Spleen (tissue), 13 donors: ENCODE measurements around the gene OMP. TPM values are rescaled to one million over a fixed set of nuclear protein-coding genes. Genes with fewer than 3 reads are reported as not detected.
A peak's percentile ranks its signal among the peaks of the same experiment; 100 is the strongest.

Experiments used
- DNase-seq: peaks from one replicate; pipeline ENCODE4 v3.0.0-alpha.2; 2020
- H3K27ac ChIP-seq, 8 donors: fragments of 200-600 bp; sonication (generic) in 7 of 8; 1 replicate in 4 of 8; 2 replicates in 4 of 8; pipeline versions ENCODE4 v1.5.0 to v1.8.0; 2016 to 2021; ENCODE audit warnings: inconsistent platforms in 4 of 8, mild to moderate bottlenecking in 4 of 8, moderate library complexity in 1 of 8
- H3K27me3 ChIP-seq, 7 donors: fragments of 200-600 bp; sonication (generic) in 6 of 7; replicated peaks in 1 of 7; 1 replicate in 4 of 7; 2 replicates in 3 of 7; pipeline versions ENCODE4 v1.5.0 to v1.8.0; 2016 to 2021; ENCODE audit warnings: inconsistent platforms in 3 of 7, mild to moderate bottlenecking in 1 of 7
- H3K36me3 ChIP-seq, 6 donors: fragments of 200-600 bp; sonication (generic) in 5 of 6; 1 replicate in 4 of 6; 2 replicates in 2 of 6; pipeline versions ENCODE4 v1.5.0 to v1.8.0; 2016 to 2021; ENCODE audit warnings: inconsistent platforms in 2 of 6
- H3K4me1 ChIP-seq, 6 donors: fragments of 200-600 bp; sonication (generic) in 5 of 6; 1 replicate in 3 of 6; 2 replicates in 3 of 6; pipeline versions ENCODE4 v1.5.0 to v1.8.0; 2016 to 2021; ENCODE audit warnings: inconsistent platforms in 3 of 6
- H3K4me3 ChIP-seq, 8 donors: fragments of 200-600 bp; sonication (generic) in 7 of 8; 1 replicate in 4 of 8; 2 replicates in 4 of 8; pipeline versions ENCODE4 v1.5.0 to v1.8.0; 2016 to 2021; ENCODE audit warnings: inconsistent platforms in 4 of 8, mild to moderate bottlenecking in 4 of 8, moderate library complexity in 2 of 8
- H3K9me3 ChIP-seq, 8 donors: fragments of 200-600 bp; sonication (generic) in 7 of 8; 1 replicate in 4 of 8; 2 replicates in 4 of 8; pipeline versions ENCODE4 v1.5.0 to v1.8.0; 2016 to 2021; ENCODE audit warnings: inconsistent platforms in 4 of 8
- POLR2A ChIP-seq, 3 donors: fragments of 450-650 bp; IDR thresholded peaks; one replicate each; pipeline ENCODE4 v1.5.1; 2017; ENCODE audit warnings: antibody characterized with exemption in 3 of 3, mild to moderate bottlenecking in 1 of 3
- POLR2AphosphoS5 ChIP-seq, 3 donors: sonication (generic); formaldehyde crosslinking; IDR thresholded peaks; one replicate each; pipeline ENCODE4 v1.5.1; 2017; ENCODE audit warnings: antibody characterized with exemption in 3 of 3
- WGBS, 5 donors: extraction: QIAGEN DNeasy Blood & Tissue Kit in 3 of 5; methylation state at CpG; one replicate each; pipeline versions ENCODE4 v1.1.5 to v1.1.7; 2013 to 2018; 5-methylcytosine and 5-hydroxymethylcytosine counted together
- intact Hi-C: fragments of 100-400 bp; cut with DNase I; formaldehyde crosslinking; loops from one replicate; pipeline ENCODE4 v1.15.0; 2023; ENCODE audit warnings: low total_unique reads
- long read RNA-seq, 2 donors: transcript quantifications; one replicate each; lab custom pipeline, GENCODE V29; 2026
- polyA plus RNA-seq, 3 donors: library from polyadenylated mRNA; stranded (reverse); fragments of 200-250 nt; gene quantifications; one replicate each; pipeline ENCODE4 v1.2.1, GENCODE V29; 2013
- total RNA-seq, 7 donors: library from RNA; depleted of rRNA in 3 of 7; stranded (reverse); fragments of >200 nt in 3 of 7; fragmentation: NEBNext Ultra II Directional in 4 of 7; extraction: Animal tissue kit (Norgen Biotek cat#: 25700) in 4 of 7; gene quantifications; one replicate each; pipeline versions ENCODE4 v1.1.0 to v1.2.1, GENCODE V29; 2016 to 2021
- TF ChIP-seq, protein P1 (sequence below), 11 experiments: fragments of 200-600 bp in 7 of 11; fragments of 450-650 bp in 4 of 11; sonication (generic) in 4 of 11; IDR thresholded peaks in 8 of 11; conservative IDR thresholded peaks in 3 of 11; 1 replicate in 7 of 11; 2 replicates in 4 of 11; pipeline versions ENCODE4 v1.4.0 to v1.8.0; 2016 to 2021; ENCODE audit warnings: antibody characterized with exemption in 11 of 11, inconsistent platforms in 4 of 11, mild to moderate bottlenecking in 1 of 11
- donor health status: healthy with polysubstance abuse.
- donor health status: DM: no; HTN: no; CAD: no; lungs with moderate emphysema.
- donor health status: DM: no; HTN: no; CAD: no.
- donor health status: Bipolar disorder and iron deficiency.
- donor health status: healthy.
- donor health status: DM: no; HTN: no; CAD: no.
- donor health status: DM: yes; HTN: yes; CAD: no.

OMP gene, protein sequence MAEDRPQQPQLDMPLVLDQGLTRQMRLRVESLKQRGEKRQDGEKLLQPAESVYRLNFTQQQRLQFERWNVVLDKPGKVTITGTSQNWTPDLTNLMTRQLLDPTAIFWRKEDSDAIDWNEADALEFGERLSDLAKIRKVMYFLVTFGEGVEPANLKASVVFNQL
- under 1 TPM in 1 of 7 donors, not detected in 6; 0.64 TPM for total RNA-seq
- under 1 TPM in 1 of 3 donors, not detected in 2; 0.51 TPM for polyA plus RNA-seq
- long read RNA-seq, donor 1: 0 reads
- long read RNA-seq, donor 2: 0 reads

DNA sequence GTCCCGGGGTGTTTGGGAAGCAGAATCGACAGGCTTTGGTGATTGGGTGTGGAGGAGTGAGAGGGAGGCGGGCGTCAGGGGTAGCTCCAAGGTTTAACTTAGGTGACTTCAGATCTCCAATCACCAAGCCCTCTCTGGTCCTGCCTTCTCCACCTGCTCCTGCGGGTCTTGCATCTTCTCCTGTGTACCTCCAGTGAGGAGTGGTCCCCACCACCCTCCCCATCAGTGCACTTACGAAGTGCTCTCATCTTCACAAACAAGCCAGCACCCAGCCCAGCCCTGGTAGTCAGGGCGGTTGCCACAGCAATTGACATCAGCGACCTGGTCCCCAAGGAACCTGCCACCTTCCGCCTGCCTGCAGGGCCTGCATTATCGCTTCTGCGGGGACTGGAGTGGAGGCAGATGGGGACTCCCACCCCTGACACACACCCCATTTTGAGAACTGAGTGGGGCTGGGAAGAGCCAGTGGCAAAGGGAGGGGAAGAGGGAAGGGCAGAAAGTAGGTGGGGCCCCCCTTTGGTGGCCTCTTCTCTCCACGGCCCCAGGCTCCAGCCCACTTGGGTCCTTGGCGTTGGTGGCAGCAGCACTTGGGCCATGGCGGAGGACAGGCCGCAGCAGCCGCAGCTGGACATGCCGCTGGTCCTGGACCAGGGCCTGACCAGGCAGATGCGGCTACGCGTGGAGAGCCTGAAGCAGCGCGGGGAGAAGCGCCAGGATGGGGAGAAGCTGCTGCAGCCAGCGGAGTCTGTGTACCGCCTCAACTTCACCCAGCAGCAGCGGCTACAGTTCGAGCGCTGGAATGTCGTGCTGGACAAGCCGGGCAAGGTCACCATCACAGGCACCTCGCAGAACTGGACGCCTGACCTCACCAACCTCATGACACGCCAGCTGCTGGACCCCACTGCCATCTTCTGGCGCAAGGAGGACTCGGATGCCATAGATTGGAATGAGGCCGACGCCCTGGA, at the start of gene OMP:
Gene OMP (plus strand): TSS at position 595 of the 965 bp plus-strand sequence. CDS start 0 bp downstream, at position 595.
- peaks cover 0 to 5% (median 0%) of the 10 kb centered on the region in 6 donors for H3K4me1 ChIP-seq
- 88 to 93% (median 91%) methylated on average over 28 to 37 of the region's 37 CpGs for WGBS, 5 donors
- peaks cover 0 to 8% (median 0%) of the 10 kb centered on the region in 6 donors for H3K36me3 ChIP-seq
- peak; percentile 68 for DNase-seq
- H3K27ac ChIP-seq: no peak within 1 kb of the TSS
- no peak within 1 kb of the TSS for H3K4me3 ChIP-seq
- no peaks in the 10 kb centered on the region for H3K27me3 ChIP-seq
- TF ChIP-seq POLR2A (IDR thresholded peaks at IDR 0.05) (no peak), POLR2AphosphoS5 (IDR thresholded peaks at IDR 0.05) (no peak)
- TF ChIP-seq, protein P1, sequence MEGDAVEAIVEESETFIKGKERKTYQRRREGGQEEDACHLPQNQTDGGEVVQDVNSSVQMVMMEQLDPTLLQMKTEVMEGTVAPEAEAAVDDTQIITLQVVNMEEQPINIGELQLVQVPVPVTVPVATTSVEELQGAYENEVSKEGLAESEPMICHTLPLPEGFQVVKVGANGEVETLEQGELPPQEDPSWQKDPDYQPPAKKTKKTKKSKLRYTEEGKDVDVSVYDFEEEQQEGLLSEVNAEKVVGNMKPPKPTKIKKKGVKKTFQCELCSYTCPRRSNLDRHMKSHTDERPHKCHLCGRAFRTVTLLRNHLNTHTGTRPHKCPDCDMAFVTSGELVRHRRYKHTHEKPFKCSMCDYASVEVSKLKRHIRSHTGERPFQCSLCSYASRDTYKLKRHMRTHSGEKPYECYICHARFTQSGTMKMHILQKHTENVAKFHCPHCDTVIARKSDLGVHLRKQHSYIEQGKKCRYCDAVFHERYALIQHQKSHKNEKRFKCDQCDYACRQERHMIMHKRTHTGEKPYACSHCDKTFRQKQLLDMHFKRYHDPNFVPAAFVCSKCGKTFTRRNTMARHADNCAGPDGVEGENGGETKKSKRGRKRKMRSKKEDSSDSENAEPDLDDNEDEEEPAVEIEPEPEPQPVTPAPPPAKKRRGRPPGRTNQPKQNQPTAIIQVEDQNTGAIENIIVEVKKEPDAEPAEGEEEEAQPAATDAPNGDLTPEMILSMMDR (IDR thresholded peaks at IDR 0.05 in 8 of 11, conservative IDR thresholded peaks at IDR 0.05 in 3 of 11): no peak
- no peaks in the 10 kb centered on the region for H3K9me3 ChIP-seq
- intact Hi-C loops: no loop called here

DNA sequence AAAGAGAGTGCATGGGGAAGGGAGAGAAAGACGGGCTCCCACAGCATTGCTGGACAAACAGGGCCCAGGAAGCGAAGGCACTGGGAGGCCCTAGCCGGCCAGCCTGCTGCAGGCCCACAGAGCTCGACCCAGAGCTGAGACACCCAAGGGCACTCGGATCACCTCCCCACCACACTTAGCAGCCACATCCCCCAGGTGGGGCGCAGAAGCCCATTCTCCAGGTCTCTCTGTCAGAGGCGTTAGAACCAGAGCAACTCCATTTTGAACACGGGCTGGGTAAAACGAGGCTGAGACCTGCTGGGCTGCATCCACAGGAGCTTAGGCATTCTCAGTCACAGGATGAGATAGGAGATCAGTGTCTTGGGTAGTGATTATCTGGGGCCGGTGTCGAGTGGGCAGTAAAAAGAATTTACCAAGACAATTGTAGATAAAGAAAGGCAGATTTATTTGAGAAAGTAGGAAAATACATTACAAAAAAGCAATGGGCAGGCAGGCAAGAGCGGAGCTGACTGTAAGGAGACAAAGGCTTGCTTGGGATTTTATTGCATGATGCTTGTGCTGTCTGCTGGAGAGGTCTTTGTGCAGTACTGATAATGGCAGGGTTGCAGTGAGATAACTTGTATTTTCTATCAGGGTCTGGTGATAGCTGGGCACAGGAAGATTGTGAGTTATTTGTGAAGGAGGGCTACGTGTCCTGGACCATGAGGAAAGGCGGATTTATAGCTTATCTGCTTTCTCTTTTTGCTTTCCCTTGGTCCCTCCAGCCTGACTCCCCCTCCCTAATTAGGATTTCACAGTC, 49.2 kb upstream of the OMP start:
- WGBS, 5 donors: 86 to 93% (median 87%) methylated on average over 14 of the region's 14 CpGs
- DNase-seq: no peak
- TF ChIP-seq POLR2A (IDR thresholded peaks at IDR 0.05) (no peak), POLR2AphosphoS5 (IDR thresholded peaks at IDR 0.05) (no peak)
- Histone ChIP-seq H3K9me3 (peaks cover 0 to 21% (median 15%) of the 10 kb centered on the region in 8 donors), H3K36me3 (no peaks in the 10 kb centered on the region), H3K27ac (no peak overlapping the region), H3K27me3 (no peaks in the 10 kb centered on the region), H3K4me3 (no peak overlapping the region), H3K4me1 (no peaks in the 10 kb centered on the region)
- intact Hi-C loops: loop anchor here (10.0 kb wide), 1 partner anchor 131 kb away; no protein-coding TSS in a partner anchor

DNA sequence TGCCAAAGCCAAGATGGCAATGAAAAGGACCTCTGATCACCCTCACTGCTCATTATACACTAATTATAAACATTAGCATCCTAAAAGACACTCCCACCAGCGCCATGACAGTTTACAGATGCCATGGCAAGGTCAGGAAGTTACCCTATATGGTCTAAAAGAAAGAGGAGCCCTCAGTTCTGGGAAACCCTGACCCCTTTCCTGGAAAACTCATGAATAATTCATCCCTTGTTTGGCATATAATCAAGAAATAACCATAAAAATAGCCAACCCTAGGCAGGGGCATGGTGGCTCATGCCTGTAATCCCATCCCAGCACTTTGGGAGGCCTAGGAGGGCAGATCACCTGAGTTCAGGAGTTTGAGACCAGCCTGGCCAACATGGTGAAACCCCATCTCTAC, 48.6 kb upstream of the OMP start:
- no peaks in the 10 kb centered on the region for H3K4me1 ChIP-seq
- no peaks in the 10 kb centered on the region for H3K27me3 ChIP-seq
- TF ChIP-seq, protein P1 (IDR thresholded peaks at IDR 0.05 in 8 of 11, conservative IDR thresholded peaks at IDR 0.05 in 3 of 11): no peak
- no peaks in the 10 kb centered on the region for H3K36me3 ChIP-seq
- intact Hi-C loops: loop anchor here (10.0 kb wide), 1 partner anchor 131 kb away; no protein-coding TSS in a partner anchor
- no peak overlapping the region for H3K27ac ChIP-seq
- H3K4me3 ChIP-seq: no peak overlapping the region
- DNase-seq: no peak
- peaks cover 0 to 21% (median 15%) of the 10 kb centered on the region in 8 donors for H3K9me3 ChIP-seq
- WGBS, 5 donors: 44 to 76% (median 60%) methylated on average over 1 of the region's 1 CpG

DNA sequence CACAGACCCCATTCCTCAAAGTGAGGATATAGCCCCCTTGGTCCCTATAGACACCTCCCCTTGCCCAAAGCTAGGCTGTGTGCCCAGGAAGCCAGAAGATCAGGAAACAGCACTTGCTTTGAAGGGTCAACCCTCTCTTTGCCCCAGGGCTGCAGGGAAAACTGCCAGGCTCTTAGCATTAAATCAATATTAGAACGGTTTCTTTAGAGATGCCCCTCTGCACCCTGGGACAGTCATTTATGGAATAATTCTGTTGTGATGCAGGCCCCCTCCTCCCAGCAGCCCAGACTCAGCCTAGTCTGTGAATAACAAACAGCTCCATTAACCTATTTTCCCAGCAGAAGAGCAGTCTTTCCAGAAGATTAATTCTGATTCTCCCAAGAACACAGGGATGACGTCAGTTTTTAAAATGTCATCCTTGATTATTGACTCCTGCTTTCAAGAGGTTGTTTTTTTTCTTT, 47.5 kb upstream of the OMP start:
- Histone ChIP-seq H3K36me3 (no peaks in the 10 kb centered on the region), H3K27me3 (no peaks in the 10 kb centered on the region), H3K9me3 (peaks cover 0 to 21% (median 15%) of the 10 kb centered on the region in 8 donors), H3K4me1 (no peaks in the 10 kb centered on the region), H3K4me3 (no peak overlapping the region), H3K27ac (no peak overlapping the region)
- intact Hi-C loops: loop anchor here (10.0 kb wide), 1 partner anchor 130 kb away; no protein-coding TSS in a partner anchor
- no peak for TF ChIP-seq POLR2A (IDR thresholded peaks at IDR 0.05)
- no peak for TF ChIP-seq POLR2AphosphoS5 (IDR thresholded peaks at IDR 0.05)
- TF ChIP-seq, protein P1 (IDR thresholded peaks at IDR 0.05 in 8 of 11, conservative IDR thresholded peaks at IDR 0.05 in 3 of 11): no peak
- 74 to 84% (median 80%) methylated on average over 2 of the region's 2 CpGs for WGBS, 5 donors
- no peak for DNase-seq
